GM18519 (cell line): ENCODE measurements around the gene RELN.
"Not testable (repeated sequence)": the region's sequence is repeated elsewhere in the genome, so short reads cannot be mapped to it uniquely, and the experiment has no call there.

ENCODE experiments used
- ATAC-seq: cut with Tn5 transposase; IDR thresholded peaks from one replicate; pipeline ENCODE4 v1.9.1; 2021; ENCODE audit warnings: mild to moderate bottlenecking, moderate library complexity; ENCODE audit not compliant: unreplicated experiment, low FRiP score

The RELN gene

DNA sequence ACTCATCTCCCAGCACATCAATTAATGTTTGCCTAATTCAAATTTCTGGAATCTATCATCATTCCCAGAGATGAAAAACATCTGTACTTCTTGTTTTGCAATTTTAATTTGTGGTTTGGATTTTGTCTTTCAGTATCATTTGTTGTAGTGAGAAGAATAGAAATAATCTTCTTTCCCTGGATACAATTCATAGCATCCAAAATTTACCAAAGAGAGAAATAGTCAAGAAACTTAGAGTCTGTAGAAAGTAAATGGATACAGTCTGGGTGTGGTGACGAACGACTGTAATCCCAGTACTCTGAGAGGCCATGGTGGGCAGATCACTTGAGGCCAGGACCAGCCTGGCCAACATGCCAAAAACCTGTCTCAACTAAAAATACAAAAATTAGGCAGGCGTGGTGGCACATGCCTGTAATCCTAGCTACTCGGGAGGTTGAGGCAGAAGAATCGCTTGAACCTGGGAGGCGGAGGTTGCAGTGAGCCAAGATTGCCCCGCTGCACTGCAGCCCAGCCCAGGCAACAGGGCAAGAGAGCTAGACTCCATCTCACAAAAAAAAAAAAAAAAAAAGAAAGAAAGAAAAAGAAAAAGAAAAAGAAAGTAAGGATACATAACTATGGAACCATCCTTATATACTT lies 193.0 kb downstream of the RELN start:
- no peak for ATAC-seq

DNA sequence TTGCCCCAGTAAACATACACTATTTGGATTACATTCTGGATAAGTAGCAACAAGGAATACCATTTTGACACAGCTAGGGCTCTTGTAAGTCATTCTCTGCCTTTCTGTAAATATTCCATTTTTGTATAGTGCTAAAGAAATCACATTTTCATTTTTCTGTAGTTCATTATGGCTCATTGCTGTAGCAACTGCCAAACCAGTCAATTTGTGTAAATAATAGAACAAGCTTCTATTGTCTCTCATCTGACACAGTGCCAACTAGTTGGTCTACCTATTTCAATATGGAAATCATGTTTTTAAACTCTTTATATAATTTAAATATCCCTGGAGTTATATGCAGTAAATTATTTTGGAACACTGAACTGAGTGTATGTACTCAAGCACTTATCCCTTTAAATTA lies 193.7 kb downstream of the RELN start:
- no peak for ATAC-seq

DNA sequence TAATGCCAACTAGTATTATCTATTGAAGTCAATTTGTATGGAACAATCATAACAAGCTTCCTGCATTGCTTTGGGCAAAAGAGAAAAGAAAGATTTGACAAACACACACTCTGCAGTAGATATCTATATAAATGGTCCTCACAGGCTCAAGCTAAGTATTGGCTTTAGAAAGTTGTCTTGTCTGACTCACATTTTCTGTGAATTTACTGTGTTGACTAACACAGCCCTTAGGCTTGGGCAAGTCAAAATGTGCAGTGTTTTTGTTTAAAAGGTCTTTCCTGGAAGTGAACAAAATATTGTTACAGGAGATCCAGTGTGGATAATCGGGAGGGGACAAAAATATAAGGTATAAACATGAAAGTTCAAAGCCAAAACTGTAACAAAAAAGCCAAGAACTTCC lies 194.4 kb downstream of the RELN start:
- no peak for ATAC-seq

DNA sequence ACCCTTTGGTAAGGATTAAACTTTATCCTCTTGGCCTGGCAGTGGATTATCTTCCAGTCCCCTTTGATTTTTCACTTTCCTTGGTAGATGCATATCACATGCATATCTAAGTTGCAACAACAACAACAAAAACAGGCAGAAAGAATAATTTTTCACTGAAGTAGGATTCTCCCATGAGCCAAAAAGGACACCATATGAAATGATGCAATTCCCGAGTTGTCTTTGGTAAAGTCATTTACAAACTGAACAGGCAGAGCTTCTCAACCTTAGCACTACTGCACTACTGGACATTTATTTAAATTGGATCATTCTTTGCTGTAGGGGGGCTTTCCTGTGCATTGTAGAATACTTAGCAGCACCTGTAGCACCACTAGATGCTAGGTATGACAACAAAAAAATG lies 195.0 kb downstream of the RELN start:
- no peak for ATAC-seq

DNA sequence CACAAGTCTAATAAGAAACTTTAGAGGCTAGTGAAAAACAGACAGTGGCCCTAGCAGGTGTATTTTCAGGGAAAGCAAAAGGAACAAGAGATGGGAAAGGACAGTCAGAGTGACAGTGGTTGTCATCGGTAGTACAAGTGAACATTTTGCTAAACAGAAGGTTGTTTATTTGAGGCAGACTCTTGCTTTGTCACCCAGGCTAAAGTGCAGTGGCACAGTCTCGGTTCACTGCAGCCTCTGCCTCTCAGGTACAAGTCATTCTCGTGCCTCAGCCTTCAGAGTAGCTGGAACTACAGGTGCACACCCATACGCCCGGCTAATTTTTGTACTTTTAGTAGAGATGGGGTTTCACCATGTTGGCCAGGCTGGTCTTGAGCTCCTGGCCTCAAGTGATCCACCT lies 195.8 kb downstream of the RELN start:
- ATAC-seq = no peak

DNA sequence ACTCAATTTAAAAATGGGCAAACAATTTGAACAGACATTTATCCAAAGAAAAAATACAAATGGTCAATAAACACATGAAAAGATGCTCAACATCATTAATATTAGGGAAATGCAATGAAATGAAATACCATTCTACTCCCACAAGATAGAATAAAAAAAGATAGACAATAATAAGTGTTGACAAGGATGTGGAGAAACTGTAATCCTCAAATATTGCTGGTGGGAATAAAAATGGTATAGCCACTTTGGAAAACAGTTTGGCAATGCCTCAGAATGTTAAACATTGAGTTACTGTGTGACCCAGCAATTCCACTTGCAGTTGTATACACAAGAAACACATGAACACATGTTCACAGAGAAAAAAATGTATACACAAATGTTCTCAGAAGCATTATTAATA lies 197.6 kb downstream of the RELN start:
- no peak for ATAC-seq

DNA sequence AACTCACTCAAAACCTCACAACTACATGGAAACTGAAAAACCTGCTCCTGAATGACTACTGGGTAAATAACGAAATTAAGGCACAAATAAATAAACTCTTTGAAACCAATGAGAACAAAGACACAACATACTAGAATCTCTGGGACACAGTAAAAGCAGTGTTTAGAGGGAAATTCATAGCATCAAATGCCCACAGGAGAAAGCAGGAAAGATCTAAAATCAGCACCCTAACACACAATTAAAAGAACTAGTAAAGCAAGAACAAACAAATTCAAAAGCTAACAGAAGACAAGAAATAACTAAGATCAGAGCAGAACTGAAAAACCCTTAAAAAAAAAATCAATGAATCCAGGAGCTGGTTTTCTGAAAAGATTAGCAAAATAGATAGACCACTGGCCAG lies 202.4 kb downstream of the RELN start:
- not testable (repeated sequence) for ATAC-seq

DNA sequence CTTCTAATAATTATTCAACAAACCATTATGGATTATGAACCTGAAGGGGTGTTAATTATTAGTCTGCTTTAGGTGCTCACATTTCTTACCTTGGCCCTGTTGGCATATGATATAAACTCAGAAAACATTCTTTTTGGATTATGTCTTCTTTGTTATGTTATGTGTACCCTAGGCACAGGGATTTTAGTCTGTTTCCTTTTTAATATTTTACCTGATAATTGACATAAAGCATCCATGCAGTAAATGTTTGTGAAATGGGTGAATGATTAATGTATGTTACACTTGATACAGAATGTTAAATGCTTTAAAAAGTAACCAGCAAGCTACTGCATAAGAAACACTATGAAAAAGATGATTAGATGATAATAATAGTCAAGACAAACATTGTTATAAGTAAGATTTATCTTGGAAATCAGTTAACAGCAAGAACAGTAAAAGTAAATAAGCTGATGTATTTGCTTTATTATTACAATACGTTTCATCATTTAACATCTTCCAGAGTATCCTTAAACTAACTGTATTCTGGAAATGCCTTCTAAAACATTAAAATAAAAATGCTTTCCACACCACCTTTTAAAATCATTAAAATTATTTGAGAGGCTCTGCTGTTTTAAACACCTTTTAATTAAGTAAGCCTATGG lies 204.7 kb downstream of the RELN start:
- ATAC-seq = no peak

DNA sequence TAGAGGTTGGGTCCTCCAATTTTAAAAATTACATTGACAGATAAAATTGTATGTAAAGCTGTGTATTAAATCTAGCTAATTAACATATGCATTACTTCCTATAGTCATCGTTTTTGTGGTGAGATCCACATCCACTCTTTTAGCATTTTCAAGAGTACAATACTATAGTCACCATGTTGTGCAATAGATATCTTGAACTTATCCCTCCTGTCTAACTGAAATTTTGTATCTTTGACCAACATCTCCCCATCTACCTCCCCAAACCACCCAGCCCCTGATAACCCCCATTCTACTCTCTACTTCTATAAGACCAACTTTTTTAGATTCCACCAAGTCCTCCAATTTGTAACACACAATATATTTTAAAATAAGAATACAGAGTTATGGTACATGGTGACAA lies 208.0 kb downstream of the RELN start:
- no peak for ATAC-seq

DNA sequence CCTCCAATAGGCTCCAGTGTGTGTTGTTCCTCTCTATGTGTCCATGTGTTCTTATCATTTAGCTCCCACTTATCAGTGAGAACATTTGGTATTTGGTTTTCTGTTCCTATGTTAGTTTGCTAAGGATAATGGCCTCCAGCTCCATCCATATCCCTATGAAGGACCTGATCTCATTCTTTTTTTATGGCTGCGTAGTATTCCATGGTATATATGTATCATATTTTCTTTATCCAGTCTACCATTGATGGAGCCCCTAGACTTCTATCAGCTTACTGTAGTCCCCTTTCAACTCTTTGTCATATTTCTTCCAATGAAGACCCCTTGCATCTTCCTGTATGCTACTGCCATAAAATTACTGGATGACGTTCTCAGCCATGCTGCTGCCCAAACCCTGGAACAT lies 208.9 kb downstream of the RELN start:
- ATAC-seq = not testable (repeated sequence)

DNA sequence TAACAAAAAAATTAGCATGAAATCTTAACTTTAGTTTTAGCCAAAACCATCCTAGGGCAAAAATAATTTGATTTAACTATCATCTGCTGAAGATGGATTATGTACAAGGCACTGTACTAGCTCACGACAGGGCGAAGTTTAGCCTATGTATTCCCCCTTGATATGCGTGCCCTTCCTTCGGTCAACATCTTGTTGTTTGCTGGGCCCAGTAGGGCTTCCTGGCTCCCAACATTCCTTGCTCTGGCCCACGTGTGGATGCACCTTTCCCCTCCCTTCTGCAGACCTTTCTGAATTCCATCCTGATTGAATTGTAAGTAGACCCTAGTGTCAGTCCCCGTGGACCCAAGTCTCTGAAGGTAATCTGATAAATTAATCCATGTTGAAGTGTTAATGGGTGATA lies 212.0 kb downstream of the RELN start:
- no peak for ATAC-seq

DNA sequence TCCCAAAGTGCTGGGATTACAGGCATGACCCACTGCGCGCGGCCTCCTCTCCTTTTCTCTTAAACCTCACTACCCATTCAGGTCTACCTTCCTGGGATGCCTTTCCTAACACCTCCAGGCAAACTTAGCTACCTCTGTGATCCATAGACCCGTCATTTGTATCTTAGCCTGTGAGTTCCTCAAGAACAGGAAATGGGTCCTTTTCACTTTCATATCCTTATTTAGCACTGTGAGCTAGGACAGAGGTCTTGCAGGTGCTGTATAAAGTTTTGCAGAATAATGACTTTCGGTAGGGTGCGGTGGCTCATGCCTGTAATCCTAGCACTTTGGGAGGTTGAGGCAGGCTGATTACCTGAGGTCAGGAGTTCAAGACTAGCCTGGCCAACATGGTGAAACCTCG lies 215.7 kb downstream of the RELN start:
- no peak for ATAC-seq

DNA sequence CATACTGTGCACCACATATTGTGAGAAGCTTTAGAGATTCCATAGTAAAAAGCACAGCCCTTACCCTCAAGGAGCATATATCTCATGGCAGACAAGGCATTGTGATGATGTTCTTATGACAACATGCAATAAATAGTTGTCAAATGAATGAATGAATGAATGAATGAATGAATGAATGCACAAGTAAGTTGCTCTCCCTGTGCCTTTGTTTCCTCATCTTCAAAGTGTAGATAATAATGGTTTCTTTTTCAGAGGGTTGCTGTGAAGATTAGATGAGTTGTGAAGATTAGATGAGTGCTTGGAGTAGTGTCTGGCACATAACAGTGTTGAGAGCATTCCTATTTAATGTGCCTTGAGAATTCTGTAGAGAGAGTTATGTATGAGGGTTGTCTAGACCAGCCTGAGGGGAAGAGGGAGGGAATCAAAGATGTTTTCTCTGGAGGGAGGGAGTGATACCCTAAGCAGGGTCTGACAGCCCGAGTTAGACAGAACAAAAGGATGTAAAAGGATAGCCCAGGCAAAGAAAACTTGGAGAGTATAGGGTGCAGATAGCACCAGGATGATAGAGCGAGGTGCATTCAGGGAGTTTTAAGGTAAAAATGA lies 217.2 kb downstream of the RELN start:
- no peak for ATAC-seq

DNA sequence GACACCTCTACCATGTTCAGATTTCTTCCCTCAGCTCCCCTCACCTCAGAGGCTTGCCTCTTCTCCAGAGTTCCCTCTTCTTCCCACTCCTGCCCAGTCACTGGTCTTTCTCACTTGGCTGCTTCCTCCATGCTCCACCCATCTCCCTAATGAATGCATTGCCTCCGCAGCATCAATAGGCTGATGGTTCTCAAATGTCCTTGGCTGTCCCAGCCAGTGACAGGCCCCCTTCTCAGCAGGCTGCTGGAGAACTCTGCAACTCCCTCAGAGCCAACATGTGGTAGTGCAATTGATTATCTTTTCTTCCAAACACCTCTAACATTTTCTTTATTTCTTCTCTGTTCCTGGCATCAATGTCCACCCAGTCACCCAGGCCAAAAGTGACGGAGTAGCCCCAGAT lies 218.2 kb downstream of the RELN start:
- ATAC-seq = no peak

DNA sequence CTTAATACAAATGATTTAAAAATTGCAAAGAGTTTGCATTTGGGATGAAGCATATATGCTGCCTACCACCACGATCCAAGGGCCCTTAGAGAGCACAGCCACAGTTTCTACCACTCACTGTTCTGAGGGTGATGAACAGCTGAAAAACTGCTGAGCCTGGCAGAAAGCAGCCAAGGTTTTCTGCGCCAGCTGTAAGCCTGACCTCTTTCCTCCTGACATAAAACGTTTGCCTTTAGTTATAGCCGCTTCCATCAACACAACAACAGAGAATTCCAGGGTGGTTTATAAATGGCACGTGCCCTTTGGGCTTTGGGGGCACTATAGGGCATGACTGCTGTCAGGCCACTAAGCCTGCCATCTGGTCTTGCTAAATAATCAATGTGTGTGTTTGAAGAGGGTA lies 222.8 kb downstream of the RELN start:
- ATAC-seq = no peak

DNA sequence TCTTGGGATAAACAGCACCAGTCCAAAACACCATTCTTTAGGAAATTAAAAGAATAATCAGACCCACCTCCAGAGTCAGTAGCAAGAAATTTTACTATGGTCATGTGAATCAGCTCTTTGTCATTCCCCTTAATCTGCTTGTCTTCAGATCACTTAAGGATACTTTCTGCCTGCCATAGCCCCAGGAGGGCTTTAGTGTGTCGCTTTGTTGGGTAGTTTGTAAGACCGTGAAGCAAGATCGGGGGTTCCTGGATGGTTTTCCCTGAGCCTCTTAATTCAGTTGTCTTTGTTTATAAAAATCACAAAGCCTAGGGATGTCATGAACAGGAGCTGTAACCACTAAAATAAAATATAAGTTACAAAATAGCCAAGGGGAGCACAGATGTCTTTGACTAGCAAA lies 223.6 kb downstream of the RELN start:
- no peak for ATAC-seq

DNA sequence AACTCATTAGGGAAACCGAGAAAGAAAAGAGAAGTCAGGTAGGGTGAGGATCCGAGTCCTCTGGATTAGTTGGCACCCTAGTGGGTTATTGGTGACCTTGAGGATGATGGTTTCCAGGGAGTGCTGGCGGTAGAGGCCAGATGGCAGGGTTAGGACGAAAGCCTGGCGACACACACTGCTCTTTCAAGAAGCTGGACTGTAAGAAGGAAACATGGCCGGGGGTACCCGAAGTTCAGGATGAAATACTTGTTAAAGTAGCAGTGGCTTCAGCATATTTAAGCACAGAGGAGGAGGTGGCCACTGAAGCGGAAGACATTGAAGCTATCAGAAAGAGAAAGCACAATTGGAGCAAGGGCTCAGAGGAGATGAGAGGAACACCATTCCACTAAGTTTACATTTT lies 224.6 kb downstream of the RELN start:
- ATAC-seq = no peak

DNA sequence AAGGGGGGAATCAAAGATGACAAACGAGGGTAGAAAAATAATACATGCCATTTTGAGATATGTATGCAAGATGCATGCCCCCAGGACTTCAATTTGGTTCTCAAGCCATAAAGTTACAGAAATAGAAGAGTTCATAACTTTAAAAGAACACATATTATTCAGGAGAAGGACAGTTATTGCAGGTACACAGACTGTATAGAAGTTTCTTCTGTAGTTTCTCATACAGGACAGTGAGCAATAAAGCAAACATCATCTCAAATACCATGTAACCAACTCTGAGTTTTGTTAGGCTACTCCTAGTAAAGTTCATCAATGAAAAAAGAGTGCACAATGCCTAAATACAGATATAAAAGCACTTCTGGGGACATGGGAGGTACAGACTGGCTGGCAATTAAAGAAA lies 226.6 kb downstream of the RELN start:
- ATAC-seq = no peak

DNA sequence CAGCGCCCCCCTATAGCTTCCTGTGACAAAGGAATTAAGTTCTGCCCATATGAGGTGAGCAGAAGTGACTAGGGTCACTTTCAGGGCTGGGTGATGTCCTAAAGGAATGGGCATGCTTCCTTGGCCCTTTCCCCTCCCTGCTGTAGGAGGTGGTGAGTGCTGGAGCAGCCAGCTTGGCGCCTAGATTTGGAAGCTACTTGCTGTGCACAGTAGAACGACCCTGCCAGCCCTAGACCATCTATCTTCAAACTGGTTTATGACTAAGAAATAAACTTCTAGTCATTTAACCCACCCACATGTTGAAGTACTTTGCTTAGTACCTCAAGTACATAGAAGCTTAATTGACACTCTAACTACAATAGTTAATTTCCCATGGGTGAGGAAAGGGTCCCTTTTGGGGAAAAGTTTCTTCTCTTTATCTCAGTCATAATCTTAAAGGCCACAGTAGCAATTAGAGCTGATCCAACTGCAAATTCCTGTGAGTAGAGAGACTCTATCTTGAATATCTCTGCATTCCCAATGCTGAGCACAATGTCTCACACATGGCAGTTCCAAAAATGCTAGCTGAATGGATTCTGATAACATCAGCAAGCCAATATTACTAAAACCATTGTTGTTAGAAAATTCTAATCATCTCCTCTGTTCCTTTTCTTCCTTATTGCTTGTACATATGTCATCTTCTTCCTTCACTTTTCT lies 227.2 kb downstream of the RELN start:
- ATAC-seq = no peak

DNA sequence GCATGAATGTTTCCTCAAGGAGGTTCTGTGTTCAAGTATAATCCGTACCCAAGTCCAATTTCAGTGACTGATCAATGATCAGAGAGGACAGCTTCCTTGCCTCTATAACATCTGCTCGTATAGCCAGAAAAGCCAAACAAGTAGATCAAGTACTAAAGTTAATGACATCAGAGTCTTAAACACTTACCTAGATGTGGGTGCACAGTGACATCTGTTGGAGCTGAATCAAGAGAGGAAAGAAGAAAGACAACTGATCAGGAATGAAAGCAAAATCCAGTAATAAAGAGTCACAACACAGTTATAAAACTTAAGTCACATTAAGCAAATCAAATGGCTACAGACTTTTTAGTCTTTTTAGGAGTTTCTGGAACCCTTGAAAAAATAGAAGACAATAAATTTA lies 236.5 kb downstream of the RELN start:
- ATAC-seq = no peak

DNA sequence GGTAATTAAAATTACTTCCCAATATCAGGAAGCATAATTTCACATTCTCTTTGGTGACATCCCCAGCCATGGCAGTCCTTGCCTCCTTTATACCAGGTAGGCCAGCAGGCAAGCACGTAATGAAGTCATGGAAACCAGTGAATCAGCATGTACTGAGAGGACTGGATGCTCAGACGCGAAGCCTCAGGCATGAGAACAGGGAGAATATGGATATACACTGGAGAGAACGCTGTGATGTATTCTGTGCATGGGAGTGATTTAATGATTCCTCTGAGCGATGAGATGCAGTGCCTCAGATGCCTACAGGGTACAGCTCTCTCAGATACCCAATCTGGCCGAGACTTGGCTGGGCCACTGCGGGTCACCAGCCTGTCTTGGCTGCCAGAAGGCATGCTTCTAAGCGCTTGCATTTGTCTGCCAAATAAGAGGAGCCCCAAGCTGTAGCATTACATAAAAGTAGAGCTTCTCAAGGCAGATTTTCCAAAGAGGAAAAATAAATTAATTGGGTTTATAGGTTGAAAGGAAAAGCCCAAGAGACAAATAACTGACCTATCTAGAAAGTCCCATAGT lies 238.1 kb downstream of the RELN start:
- no peak for ATAC-seq
